ENCODE results near the gene BCAN. TPM values are rescaled to one million over a fixed set of nuclear protein-coding genes. Genes with fewer than 3 reads are reported as not detected.
A peak's percentile ranks its signal among the peaks of the same experiment; 100 is the strongest.
"Not testable (repeated sequence)": the region's sequence is repeated elsewhere in the genome, so short reads cannot be mapped to it uniquely, and the experiment has no call there.

The BCAN gene
- total RNA-seq, 2 donors from 2014 or later = 0.36 to 0.67 TPM

GRCh38 chr1:156601892-156602291 is 40.0 kb upstream of the BCAN start:
- DNase-seq (ENCODE audit: low spot score) (no peak), ATAC-seq (no peak)
- Mint-ChIP-seq H3K27ac (peak overlapping the region; percentile 87 to 92), H3K4me3 (peak overlapping the region; percentile 95), H3K27me3 (no peaks in the 10 kb centered on the region), H3K9me3 (no peaks in the 10 kb centered on the region), H3K36me3 (peaks cover 4% of the 10 kb centered on the region), H3K4me1 (ENCODE audit: low read depth in 2 of 2) (peaks cover 16 to 18% of the 10 kb centered on the region in 2 donors)

DNA sequence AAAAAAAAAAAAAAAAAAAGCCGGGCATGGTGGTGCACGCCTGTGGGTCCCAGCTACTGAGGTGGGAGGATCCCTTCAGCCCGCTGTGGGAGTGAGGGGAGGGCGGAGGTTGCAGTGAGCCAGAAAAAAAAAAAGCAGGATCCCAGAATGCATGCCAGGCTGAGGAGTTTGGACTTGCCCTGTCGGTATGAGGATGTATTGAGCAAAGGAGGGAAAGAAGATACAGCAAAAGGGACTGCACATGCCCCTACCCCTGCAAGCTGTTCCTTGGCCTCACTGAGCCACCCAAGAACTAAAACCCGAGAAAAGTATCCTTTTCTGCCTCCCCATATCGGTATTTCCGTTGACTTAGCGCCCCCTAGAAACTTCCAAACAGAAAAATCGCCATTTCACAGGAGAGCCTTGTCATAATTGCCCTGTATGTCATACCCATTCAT is 39.3 kb upstream of the BCAN start:
- peaks cover 16 to 18% of the 10 kb centered on the region in 2 donors for H3K4me1 Mint-ChIP-seq (ENCODE audit: low read depth in 2 of 2)
- DNase-seq (ENCODE audit: low spot score) (no peak), ATAC-seq (no peak)
- no peaks in the 10 kb centered on the region for H3K27me3 Mint-ChIP-seq
- no peaks in the 10 kb centered on the region for H3K36me3 Mint-ChIP-seq
- no peaks in the 10 kb centered on the region for H3K9me3 Mint-ChIP-seq
- H3K4me3 Mint-ChIP-seq = peak overlapping the region; percentile 42
- H3K27ac Mint-ChIP-seq = no peak overlapping the region

- not testable (repeated sequence) for ATAC-seq; H3K27ac Mint-ChIP-seq; H3K4me1 Mint-ChIP-seq (ENCODE audit: low read depth in 2 of 2); H3K9me3 Mint-ChIP-seq; H3K27me3 Mint-ChIP-seq; H3K4me3 Mint-ChIP-seq; H3K36me3 Mint-ChIP-seq; DNase-seq (ENCODE audit: low spot score)
Observed at GRCh38 chr1:156607344-156607743, 34.6 kb upstream of the BCAN start.

- H3K27ac Mint-ChIP-seq = no peak overlapping the region
- no peaks in the 10 kb centered on the region for H3K36me3 Mint-ChIP-seq
- ATAC-seq = peak; percentile 83 to 89
- H3K27me3 Mint-ChIP-seq = peaks cover 5 to 11% of the 10 kb centered on the region in 2 donors
- H3K4me3 Mint-ChIP-seq = no peak overlapping the region
- DNase-seq (ENCODE audit: low spot score) = peak; percentile 72
- H3K9me3 Mint-ChIP-seq = no peaks in the 10 kb centered on the region
- peaks cover 6 to 8% of the 10 kb centered on the region in 2 donors for H3K4me1 Mint-ChIP-seq (ENCODE audit: low read depth in 2 of 2)
Observed at GRCh38 chr1:156608036-156608674, 33.8 kb upstream of the BCAN start.

DNA sequence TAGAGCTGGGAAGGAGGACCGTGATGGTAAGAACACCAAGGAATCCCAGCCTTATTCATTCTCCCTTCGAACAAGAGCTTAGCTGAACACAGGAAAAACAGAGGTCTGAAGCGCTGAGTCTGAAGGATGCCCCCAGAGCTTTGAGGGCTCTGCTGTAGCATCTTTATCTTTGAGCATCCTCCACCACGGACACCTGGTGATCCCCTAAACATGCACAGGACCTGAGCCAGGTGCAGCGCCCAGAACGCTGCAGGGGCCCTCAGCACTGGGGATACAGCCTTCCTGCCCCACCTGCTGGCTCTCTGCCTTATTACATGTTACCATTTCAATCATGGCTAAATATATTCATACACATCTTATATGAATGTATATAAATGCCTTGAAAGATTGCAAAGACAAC is 32.9 kb upstream of the BCAN start:
- H3K36me3 Mint-ChIP-seq = no peaks in the 10 kb centered on the region
- DNase-seq (ENCODE audit: low spot score) = no peak
- H3K4me3 Mint-ChIP-seq = no peak overlapping the region

DNA sequence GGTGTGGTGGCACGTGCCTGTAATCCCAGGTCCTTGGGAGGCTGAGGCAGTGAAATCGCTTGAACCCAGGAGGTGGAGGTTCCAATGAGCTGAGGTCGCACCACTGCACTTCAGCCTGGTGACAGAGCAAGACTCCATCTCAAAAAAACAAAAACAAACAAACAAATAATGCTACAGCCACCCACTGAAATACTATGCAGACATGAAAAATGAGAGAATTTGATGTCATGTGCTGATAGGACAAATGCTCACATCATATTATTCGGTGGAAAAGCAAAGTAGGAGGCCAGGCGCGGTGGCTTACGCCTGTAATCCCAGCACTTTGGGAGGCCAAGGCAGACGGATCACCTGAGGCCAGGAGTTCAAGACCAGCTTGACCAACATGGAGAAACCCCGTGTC is 31.8 kb upstream of the BCAN start:
- not testable (repeated sequence) for DNase-seq (ENCODE audit: low spot score); H3K4me3 Mint-ChIP-seq; H3K27ac Mint-ChIP-seq; H3K9me3 Mint-ChIP-seq; H3K4me1 Mint-ChIP-seq (ENCODE audit: low read depth in 2 of 2); H3K36me3 Mint-ChIP-seq; ATAC-seq
- H3K27me3 Mint-ChIP-seq = peaks cover 5 to 11% of the 10 kb centered on the region in 2 donors

More for the DNA sequence above, 32.9 kb upstream of the BCAN start:
- no peaks in the 10 kb centered on the region for H3K9me3 Mint-ChIP-seq
- H3K4me1 Mint-ChIP-seq (ENCODE audit: low read depth in 2 of 2) = peaks cover 6 to 8% of the 10 kb centered on the region in 2 donors
- no peak overlapping the region for H3K27ac Mint-ChIP-seq
- peaks cover 5 to 11% of the 10 kb centered on the region in 2 donors for H3K27me3 Mint-ChIP-seq
- ATAC-seq = peak; percentile 52 to 75

GRCh38 chr1:156612666-156613065 is 29.3 kb upstream of the BCAN start:
- DNase-seq (ENCODE audit: low spot score) = no peak
- ATAC-seq = no peak
- Mint-ChIP-seq H3K4me3 (no peak overlapping the region), H3K27me3 (peaks cover 15 to 16% of the 10 kb centered on the region in 2 donors), H3K9me3 (no peaks in the 10 kb centered on the region), H3K4me1 (ENCODE audit: low read depth in 2 of 2) (peaks cover 6 to 8% of the 10 kb centered on the region in 2 donors), H3K36me3 (no peaks in the 10 kb centered on the region), H3K27ac (no peak overlapping the region)

DNA sequence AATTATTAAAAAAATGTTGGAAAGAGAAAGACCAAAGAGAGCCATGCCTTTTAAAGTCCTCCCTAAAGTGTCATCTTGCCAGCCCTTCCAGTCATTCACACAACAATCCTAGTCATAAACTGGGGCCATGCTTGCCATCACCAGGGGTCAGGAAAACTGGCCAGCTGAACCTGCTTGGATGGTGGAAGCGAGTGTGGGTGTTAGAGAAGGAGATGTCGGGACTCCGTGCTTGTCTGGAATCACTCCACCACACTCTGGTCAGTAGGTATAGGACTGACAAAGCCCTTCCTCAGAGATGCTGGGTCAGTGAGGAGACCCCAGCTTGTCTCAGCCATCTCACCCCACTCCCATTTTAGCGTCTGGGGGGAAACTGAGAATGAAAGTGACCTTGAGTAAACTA is 26.0 kb upstream of the BCAN start:
- ATAC-seq = no peak
- H3K36me3 Mint-ChIP-seq = no peaks in the 10 kb centered on the region
- peaks cover 32 to 37% of the 10 kb centered on the region in 2 donors for H3K27me3 Mint-ChIP-seq
- DNase-seq (ENCODE audit: low spot score) = no peak
- H3K9me3 Mint-ChIP-seq = no peaks in the 10 kb centered on the region
- no peak overlapping the region for H3K4me3 Mint-ChIP-seq
- no peak overlapping the region for H3K27ac Mint-ChIP-seq
- no peaks in the 10 kb centered on the region for H3K4me1 Mint-ChIP-seq (ENCODE audit: low read depth in 2 of 2)

- H3K36me3 Mint-ChIP-seq = no peaks in the 10 kb centered on the region
- DNase-seq (ENCODE audit: low spot score) (no peak), ATAC-seq (no peak)
- H3K27me3 Mint-ChIP-seq = peaks cover 32 to 39% of the 10 kb centered on the region in 2 donors
- H3K27ac Mint-ChIP-seq = no peak overlapping the region
- H3K4me3 Mint-ChIP-seq = no peak overlapping the region
- H3K9me3 Mint-ChIP-seq = no peaks in the 10 kb centered on the region
- no peaks in the 10 kb centered on the region for H3K4me1 Mint-ChIP-seq (ENCODE audit: low read depth in 2 of 2)
Observed at GRCh38 chr1:156616463-156616862, 25.5 kb upstream of the BCAN start.

- Mint-ChIP-seq H3K4me1 (ENCODE audit: low read depth in 2 of 2) (peaks cover 0 to 5% of the 10 kb centered on the region in 2 donors), H3K27me3 (peaks cover 38 to 51% of the 10 kb centered on the region in 2 donors), H3K27ac (no peak within 1 kb of the TSS), H3K9me3 (no peaks in the 10 kb centered on the region), H3K4me3 (no peak within 1 kb of the TSS), H3K36me3 (no peaks in the 10 kb centered on the region)
- no peak for DNase-seq (ENCODE audit: low spot score)
- ATAC-seq = no peak
Observed at GRCh38 chr1:156618853-156619581, 22.9 kb upstream of the BCAN start, which contains the start of gene HAPLN2. Gene HAPLN2 (plus strand): TSS chr1:156619415. CDS start chr1:156623491, 4,076 bp downstream.

DNA sequence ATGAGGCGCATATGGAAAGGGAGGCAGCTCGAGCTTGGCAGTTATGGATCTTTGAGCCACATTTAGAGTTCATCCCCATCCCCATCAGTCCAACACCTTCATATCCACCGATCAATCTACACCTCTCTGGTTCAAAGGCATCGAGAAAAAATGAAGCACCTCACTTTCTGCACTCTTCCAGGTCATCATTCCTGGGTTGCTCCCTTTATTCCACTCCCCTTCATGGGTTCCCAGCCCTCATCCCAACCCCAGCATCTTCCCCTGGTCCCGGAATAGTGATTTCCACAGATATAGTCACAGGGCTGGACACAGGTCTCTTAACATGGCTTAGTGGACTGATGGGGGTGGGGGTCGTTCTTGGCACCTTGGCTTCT is 22.3 kb upstream of the BCAN start:
- no peak overlapping the region for H3K27ac Mint-ChIP-seq
- H3K27me3 Mint-ChIP-seq = peaks cover 38 to 51% of the 10 kb centered on the region in 2 donors
- H3K36me3 Mint-ChIP-seq = no peaks in the 10 kb centered on the region
- H3K4me1 Mint-ChIP-seq (ENCODE audit: low read depth in 2 of 2) = peaks cover 0 to 5% of the 10 kb centered on the region in 2 donors
- no peak overlapping the region for H3K4me3 Mint-ChIP-seq
- H3K9me3 Mint-ChIP-seq = no peaks in the 10 kb centered on the region
- DNase-seq (ENCODE audit: low spot score) = no peak
- ATAC-seq = no peak

DNA sequence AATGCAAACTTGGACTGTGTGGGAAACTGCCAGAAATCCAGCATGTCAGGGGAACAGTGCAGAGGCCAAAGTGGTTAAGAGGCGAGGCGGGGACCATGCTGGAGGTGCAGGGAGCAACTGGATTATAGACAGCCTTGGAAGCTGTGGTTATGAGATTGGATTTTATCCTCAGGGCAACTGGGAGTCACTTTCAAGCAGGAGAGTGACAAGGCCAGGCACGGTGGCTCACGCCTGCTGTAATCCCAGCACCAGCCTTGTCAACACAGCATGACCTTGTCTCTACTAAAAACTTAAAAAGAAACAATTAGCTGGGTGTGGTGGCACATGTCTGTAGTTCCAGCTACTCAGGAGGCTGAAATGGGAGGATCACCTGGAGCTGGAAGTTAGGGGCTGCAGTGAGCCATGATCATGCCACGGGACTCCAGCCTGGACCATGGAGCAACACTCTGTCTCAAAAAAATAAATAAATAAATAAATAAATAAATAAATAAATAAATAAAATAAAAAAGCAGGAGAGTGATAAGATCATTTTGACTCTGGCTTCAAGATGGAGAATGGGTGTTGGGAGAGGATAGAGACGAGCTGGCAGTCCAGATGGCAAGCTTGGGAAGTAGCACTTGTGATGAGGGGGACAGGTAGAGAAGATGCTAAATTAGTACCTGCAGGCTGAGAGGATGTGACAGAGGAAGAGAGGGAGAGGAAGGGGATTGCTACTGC is 19.2 kb upstream of the BCAN start:
- ATAC-seq (no peak), DNase-seq (ENCODE audit: low spot score) (no peak)
- H3K4me1 Mint-ChIP-seq (ENCODE audit: low read depth in 2 of 2) = peaks cover 8 to 11% of the 10 kb centered on the region in 2 donors
- H3K9me3 Mint-ChIP-seq = no peaks in the 10 kb centered on the region
- H3K27me3 Mint-ChIP-seq = peaks cover 43 to 53% of the 10 kb centered on the region in 2 donors
- no peaks in the 10 kb centered on the region for H3K36me3 Mint-ChIP-seq
- no peak overlapping the region for H3K27ac Mint-ChIP-seq
- peak overlapping the region; percentile 20 for H3K4me3 Mint-ChIP-seq

DNA sequence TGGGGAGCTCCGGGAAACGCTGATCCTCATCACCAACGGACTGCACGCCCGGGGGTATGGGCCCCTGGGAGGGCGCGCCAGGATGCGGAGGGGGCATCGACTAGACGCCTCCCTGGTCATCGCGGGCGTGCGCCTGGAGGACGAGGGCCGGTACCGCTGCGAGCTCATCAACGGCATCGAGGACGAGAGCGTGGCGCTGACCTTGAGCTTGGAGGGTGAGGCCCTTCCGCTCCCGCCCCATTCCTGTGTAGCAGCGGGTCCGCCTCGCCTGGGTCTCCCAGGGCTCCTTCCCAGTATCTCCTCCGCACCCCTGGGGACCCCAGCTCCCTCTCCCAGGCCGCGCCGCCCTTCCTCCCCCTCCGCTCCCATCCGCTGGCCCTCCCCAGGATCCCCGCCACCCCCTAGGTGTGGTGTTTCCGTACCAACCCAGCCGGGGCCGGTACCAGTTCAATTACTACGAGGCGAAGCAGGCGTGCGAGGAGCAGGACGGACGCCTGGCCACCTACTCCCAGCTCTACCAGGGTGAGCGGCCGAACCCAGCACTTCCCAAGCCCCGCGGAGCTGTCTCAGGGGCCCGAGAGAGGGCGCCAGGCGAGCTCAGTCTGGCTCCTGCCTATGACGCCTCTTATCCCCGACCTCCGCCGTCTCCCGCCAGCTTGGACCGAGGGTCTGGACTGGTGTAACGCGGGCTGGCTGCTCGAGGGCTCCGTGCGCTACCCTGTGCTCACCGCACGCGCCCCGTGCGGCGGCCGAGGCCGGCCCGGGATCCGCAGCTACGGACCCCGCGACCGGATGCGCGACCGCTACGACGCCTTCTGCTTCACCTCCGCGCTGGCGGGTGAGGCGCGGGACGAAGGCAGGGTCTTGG is 17.7 kb upstream of the BCAN start:
- Mint-ChIP-seq H3K27me3 (peaks cover 45 to 49% of the 10 kb centered on the region in 2 donors), H3K4me1 (ENCODE audit: low read depth in 2 of 2) (peaks cover 8 to 11% of the 10 kb centered on the region in 2 donors), H3K4me3 (peak overlapping the region; percentile 39), H3K27ac (no peak overlapping the region), H3K9me3 (no peaks in the 10 kb centered on the region), H3K36me3 (no peaks in the 10 kb centered on the region)
- ATAC-seq (peak; percentile 68 to 71), DNase-seq (ENCODE audit: low spot score) (no peak)
